HG02678 (cell line): ENCODE data around the gene FASN.

Experiments used
- ATAC-seq: cut with Tn5 transposase; IDR thresholded peaks from one replicate; pipeline ENCODE4 v1.9.1; 2021; ENCODE audit warnings: mild to moderate bottlenecking, moderate library complexity; ENCODE audit not compliant: unreplicated experiment

Gene FASN

DNA sequence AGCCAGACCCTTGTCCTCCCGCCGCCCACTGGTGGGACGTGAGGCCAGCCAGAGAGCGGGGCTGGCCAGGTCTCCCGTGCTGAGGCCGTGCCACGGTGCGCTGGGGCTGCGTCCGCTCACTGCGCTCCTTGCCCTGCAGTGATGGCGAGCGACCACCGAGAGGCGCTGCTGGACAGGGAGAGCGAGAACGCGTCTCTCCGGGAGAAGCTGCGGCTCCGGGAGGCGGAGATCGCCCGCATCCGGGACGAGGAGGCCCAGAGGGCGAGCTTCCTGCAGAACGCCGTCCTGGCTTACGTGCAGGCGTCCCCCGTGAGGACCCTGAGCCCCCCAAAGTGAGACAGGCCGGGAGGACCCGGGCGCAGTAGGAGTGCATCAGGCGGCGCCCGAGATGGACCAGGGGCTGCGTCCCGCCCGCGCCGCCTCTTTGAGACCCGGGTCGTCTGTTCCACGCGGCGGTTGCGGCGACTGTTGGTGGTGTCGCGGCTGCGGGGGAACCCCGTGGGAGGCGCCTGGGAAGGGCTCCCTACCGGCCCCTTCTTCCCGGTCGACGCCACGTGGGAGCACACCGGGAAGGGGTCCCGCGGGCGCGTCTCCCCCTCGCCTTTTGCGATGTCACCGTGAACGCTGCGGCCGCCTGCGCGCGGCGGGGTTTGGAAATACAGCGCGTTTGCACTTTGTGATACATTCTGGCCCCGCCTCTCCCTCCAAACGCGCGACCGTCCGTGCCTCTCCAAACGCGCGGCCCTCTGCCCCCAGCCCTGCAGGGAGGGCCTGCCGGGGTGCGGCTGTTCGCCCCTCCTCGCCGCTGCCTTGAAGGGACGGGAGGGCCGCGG lies 67.3 kb downstream of the FASN start:
- ATAC-seq, result no peak

DNA sequence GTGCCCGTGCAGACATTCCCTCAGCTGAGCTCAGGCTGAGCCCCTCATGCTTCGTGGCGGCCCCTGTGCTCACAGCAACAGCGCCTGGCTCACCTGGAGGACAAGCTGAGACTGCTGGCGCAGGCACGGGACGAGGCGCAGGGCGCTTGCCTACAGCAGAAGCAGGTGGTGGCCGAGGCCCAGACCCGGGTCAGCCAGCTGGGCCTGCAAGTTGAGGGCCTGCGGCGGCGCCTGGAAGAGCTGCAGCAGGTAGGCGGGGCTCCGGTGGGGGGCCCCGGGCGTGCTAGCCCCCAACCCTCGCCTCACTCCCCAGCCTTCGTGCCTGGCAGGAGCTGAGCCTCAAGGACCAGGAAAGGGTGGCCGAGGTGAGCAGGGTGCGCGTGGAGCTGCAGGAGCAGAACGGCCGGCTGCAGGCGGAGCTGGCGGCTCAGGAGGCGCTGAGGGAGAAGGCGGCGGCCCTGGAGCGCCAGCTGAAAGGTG lies 68.0 kb downstream of the FASN start:
- ATAC-seq, result no peak

DNA sequence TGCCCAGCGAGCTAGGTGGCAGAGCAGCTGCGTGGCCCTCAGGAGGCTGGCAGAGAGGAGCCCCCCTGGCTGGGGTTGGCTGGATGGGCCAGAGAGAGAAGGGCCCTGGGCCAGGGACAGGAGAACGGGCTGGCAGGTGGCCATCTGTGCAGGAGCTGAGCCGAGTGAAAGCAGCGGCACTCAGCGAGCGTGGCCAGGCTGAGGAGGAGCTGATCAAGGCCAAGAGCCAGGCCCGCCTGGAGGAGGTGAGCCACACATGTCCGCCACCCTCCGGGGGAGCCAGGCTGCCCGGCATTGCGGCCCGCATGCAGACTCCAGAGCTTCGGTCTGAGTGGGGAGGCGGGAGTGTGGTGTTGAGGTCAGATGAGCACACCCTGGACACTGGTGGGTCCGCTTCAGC lies 68.6 kb downstream of the FASN start:
- ATAC-seq, result no peak

DNA sequence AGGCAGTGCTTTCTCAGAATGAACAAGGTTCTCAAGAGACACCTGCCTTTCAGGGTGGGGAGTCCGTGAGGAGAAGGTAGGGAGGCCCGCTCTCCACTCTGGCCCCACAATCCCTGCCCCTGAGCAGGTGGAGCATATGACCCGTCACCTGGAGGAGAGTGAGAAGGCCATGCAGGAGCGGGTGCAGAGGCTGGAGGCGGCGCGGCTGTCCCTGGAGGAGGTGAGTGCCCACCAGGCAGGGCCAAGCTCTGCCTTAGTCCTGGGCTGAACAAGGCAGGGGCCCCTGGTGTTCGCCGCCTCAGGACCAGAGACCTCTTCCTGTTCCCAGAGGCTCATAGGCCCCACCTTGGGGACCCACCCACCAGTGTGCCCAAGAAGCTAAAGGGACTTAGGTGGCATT lies 69.1 kb downstream of the FASN start:
- no peak for ATAC-seq
